PC-3 (cell line): ENCODE results near the gene MEDAG.

Experiments
- EZH2 ChIP-seq: fragments of 300-600 bp; sonication (generic); IDR thresholded peaks from one replicate; pipeline ENCODE4 v1.6.1; 2017; ENCODE audit warnings: antibody characterized with exemption, mild to moderate bottlenecking, low read length; ENCODE audit not compliant: unreplicated experiment
- EZH2phosphoT487 ChIP-seq: fragments of 300-600 bp; sonication (generic); IDR thresholded peaks from 2 replicates; pipeline ENCODE4 v1.6.1; 2018; ENCODE audit warnings: mild to moderate bottlenecking, antibody characterized with exemption, low read length, borderline replicate concordance
- TF ChIP-seq, protein P1 (sequence below): fragments of 300-600 bp; sonication (generic); conservative IDR thresholded peaks from 2 replicates; pipeline ENCODE4 v1.5.1; 2017; ENCODE audit warnings: antibody characterized with exemption, low read depth, mild to moderate bottlenecking, low read length

DNA sequence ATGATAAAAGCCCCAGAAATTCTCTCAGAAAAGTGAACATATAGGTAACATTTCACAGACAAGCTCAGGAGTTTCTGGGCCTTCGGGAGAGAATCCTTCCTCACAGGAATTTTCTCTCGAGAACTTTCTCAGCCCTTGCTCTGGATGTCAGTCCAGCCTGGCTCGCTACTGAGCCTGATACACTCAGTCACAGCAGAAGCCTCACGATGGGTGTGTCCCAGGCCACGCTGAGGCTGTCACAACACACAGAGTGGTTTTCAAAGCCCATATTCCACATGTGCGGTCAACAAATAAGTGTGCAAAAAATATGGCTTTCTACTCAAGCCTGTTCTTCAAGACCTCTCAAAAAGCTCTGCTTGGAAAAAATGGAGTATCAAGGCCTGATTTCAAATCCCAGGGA lies 31.5 kb upstream of the MEDAG start:
- TF ChIP-seq, protein P1, sequence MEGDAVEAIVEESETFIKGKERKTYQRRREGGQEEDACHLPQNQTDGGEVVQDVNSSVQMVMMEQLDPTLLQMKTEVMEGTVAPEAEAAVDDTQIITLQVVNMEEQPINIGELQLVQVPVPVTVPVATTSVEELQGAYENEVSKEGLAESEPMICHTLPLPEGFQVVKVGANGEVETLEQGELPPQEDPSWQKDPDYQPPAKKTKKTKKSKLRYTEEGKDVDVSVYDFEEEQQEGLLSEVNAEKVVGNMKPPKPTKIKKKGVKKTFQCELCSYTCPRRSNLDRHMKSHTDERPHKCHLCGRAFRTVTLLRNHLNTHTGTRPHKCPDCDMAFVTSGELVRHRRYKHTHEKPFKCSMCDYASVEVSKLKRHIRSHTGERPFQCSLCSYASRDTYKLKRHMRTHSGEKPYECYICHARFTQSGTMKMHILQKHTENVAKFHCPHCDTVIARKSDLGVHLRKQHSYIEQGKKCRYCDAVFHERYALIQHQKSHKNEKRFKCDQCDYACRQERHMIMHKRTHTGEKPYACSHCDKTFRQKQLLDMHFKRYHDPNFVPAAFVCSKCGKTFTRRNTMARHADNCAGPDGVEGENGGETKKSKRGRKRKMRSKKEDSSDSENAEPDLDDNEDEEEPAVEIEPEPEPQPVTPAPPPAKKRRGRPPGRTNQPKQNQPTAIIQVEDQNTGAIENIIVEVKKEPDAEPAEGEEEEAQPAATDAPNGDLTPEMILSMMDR: no peak
- TF ChIP-seq EZH2 (no peak), EZH2phosphoT487 (no peak)
